Ureter (tissue), 1 donor: Measurements from ENCODE around the gene SPATA25. TPM values are rescaled to one million over a fixed set of nuclear protein-coding genes. Genes with fewer than 3 reads are reported as not detected.
"Not testable (repeated sequence)": the region's sequence is repeated elsewhere in the genome, so short reads cannot be mapped to it uniquely, and the experiment has no call there.

Experiments
- DNase-seq: peaks from one replicate; pipeline ENCODE4 v3.0.0-alpha.2; 2020; ENCODE audit warnings: low spot score
- total RNA-seq: library from RNA; stranded (reverse); gene quantifications from one replicate; pipeline ENCODE4 v1.2.4, GENCODE V29; 2023
- donor health status: DM: yes; HTN: yes; CAD: no.

Gene SPATA25
- total RNA-seq = 8.6 TPM

GRCh38 chr20:45887346-45887715 lies at the start of gene SPATA25:
Gene SPATA25 (minus strand): TSS chr20:45887622. CDS start chr20:45887590, 32 bp downstream.
- no peak for DNase-seq

- no peak for DNase-seq
Measured at GRCh38 chr20:45935416-45936046, 48.1 kb upstream of the SPATA25 start.

GRCh38 chr20:45934586-45935415 lies 47.4 kb upstream of the SPATA25 start, which contains the start of gene PCIF1:
Gene PCIF1 (plus strand): TSS chr20:45934683. CDS start chr20:45939000, 4,317 bp downstream.
- peak; percentile 98 for DNase-seq

- DNase-seq = no peak
Measured at GRCh38 chr20:45934046-45934585, 46.7 kb upstream of the SPATA25 start.

GRCh38 chr20:45933266-45934045 lies 46.0 kb upstream of the SPATA25 start:
- peak; percentile 79 for DNase-seq

GRCh38 chr20:45931680-45932079 lies 44.3 kb upstream of the SPATA25 start:
- DNase-seq = not testable (repeated sequence)

- DNase-seq = no peak
Measured at GRCh38 chr20:45927071-45927878, 39.9 kb upstream of the SPATA25 start.

GRCh38 chr20:45926731-45927070 lies 39.3 kb upstream of the SPATA25 start:
- no peak for DNase-seq

GRCh38 chr20:45925821-45926506 lies 38.5 kb upstream of the SPATA25 start:
- no peak for DNase-seq

- no peak for DNase-seq
Measured at GRCh38 chr20:45924391-45925261, 37.2 kb upstream of the SPATA25 start.

- DNase-seq = no peak
Measured at GRCh38 chr20:45921337-45922189, 34.1 kb upstream of the SPATA25 start.

- DNase-seq = no peak
Measured at GRCh38 chr20:45920462-45921336, 33.3 kb upstream of the SPATA25 start.

GRCh38 chr20:45919542-45920399 lies 32.3 kb upstream of the SPATA25 start:
- DNase-seq = peak; percentile 65

GRCh38 chr20:45918779-45919537 lies 31.5 kb upstream of the SPATA25 start:
- DNase-seq = no peak

- no peak for DNase-seq
Measured at GRCh38 chr20:45918182-45918737, 30.8 kb upstream of the SPATA25 start.

- DNase-seq = no peak
Measured at GRCh38 chr20:45917790-45918141, 30.3 kb upstream of the SPATA25 start.
